ENCODE measurements around the gene GNAT3.

GNAT3 gene

DNA sequence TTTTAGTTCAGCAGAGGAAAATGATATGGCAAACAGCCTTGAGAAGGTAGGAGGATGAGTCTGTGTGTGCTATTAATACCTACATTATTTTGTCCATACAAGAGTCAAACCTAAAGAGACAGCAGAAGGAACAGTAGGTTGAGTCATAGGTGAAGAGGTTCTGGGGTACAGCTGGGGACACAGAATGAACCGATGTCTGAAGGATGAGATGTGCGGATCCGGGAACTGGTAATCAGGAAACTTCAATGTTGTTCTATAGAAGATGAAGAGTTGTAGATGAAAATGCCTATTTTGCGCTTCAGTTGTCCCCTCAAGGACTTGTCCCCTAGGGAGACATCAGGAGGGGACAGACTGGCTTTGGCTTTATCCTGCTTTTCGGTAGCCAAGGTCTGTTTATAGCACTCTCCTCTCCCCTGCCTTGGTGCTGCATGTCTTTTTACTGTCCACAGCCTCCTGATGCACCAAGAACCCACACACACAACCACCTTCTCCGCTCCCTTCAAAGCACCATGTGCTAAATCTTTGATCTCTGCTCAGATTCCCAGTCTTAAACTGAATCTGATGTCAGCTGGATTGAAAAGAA, 94.6 kb downstream of the GNAT3 start:
- no peak for DNase-seq (ENCODE audit: low spot score)

DNA sequence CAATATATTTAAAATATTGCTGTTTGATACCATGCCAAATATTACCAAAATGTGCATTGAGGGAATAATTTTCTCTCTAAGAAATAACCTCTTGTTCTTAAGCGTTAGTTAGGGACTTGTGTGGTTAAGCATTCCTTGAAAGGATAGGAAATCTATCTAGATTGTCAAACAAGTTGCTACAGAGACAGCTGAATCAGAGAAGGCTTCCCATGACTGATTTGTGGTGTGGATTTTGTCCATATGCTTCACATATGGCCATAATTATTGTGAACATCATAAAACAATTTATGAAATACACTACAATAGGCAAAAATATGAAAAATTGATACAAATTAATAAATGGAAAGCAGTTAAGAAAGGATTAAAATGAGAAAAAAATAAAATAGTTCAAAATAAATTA, 96.3 kb downstream of the GNAT3 start:
- DNase-seq (ENCODE audit: low spot score): no peak

GRCh38 chr7:80415114-80415513, 96.8 kb downstream of the GNAT3 start:
- no peak for DNase-seq (ENCODE audit: low spot score)

GRCh38 chr7:80414331-80414730, 97.5 kb downstream of the GNAT3 start:
- no peak for DNase-seq (ENCODE audit: low spot score)

GRCh38 chr7:80413383-80413945, 98.4 kb downstream of the GNAT3 start:
- no peak for DNase-seq (ENCODE audit: low spot score)

DNA sequence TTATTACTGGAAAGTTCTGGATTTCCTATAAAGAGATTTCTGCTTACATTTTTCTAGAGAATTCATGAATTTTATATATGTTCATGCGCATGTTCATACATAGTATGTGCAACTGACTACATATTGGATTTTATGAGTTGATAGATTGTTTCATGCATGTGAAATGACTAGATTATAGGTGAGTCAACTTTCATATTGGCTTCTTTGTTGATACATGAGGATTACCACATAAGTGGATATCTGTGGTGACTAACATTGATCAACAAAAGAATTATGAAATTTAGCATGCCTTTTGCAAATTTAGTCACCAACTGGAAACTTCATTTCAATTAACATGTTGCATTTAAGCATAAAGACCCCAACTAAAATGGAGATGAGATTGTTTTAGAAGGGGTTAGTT, 99.0 kb downstream of the GNAT3 start:
- no peak for DNase-seq (ENCODE audit: low spot score)

GRCh38 chr7:80411621-80412020, 100.2 kb downstream of the GNAT3 start:
- no peak for DNase-seq (ENCODE audit: low spot score)

DNA sequence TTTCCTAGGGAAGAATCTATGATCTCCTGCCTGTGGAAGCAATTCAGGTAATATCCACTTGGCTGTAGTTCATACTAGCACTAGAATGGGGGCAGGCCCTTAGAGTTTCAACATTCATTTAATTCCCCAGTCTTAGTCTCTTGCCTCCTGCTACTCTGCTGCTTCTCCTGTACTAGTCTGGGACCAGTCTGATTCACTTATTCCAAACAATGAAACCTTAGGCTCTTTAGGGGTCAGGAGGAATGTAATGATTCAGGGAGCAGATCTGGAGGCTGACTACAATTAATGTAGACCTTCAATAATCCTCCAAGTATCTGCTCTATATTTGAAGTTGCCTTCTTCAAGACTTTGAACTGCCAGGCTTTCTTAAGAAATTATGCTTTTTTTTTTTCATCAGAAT, 101.8 kb downstream of the GNAT3 start:
- peak; percentile 7 for DNase-seq (ENCODE audit: low spot score)

Data from iPS-NIHi11 (cell line).